ENCODE measurements around the gene CDH4. TPM values are rescaled to one million over a fixed set of nuclear protein-coding genes. Genes with fewer than 3 reads are reported as not detected.

Gene CDH4
- total and polyA plus RNA-seq, 2 donors (not counting 3 experiments of a cell fraction or from before 2014, with no cell fraction given): 0.17 to 0.51 TPM

GRCh38 chr20:61852268-61853072, 600.4 kb downstream of the CDH4 start:
- H3K9ac ChIP-seq (replicated peaks; ENCODE audit: extremely low read depth, insufficient read depth, low read length): no peak overlapping the region
- no peak overlapping the region for H2AFZ ChIP-seq (ENCODE audit: low read depth, low read length)
- H3K4me2 ChIP-seq (ENCODE audit: insufficient read depth, low read length): no peak overlapping the region
- H3K36me3 ChIP-seq (ENCODE audit: control insufficient read depth in 2 of 2, extremely low read depth in 1 of 2, insufficient read depth in 2 of 2, low read length in 2 of 2): no peaks in the 10 kb centered on the region
- DNase-seq (ENCODE audit: low read depth, low spot score) (no peak), FAIRE-seq (no peak)
- H3K27ac ChIP-seq (ENCODE audit: insufficient read depth, low read depth, low read length): no peak overlapping the region
- H3K27me3 ChIP-seq (ENCODE audit: control insufficient read depth in 2 of 2, insufficient read depth in 2 of 2, low read length in 2 of 2): no peaks in the 10 kb centered on the region
- no TSS peak for BruUV-seq (replicated peaks)
- POLR2A ChIA-PET: no interaction called here
- dilution Hi-C loops (cut with MboI; ENCODE audit: extremely low pct_ligation_motif_present, low sequenced_read_pairs) (no loop called here), intact Hi-C loops (cut with micrococcal nuclease) (no loop called here)
- H3K79me2 ChIP-seq (ENCODE audit: control insufficient read depth, insufficient read depth, low read length): no peaks in the 10 kb centered on the region
- no peaks in the 10 kb centered on the region for H4K20me1 ChIP-seq (replicated peaks; ENCODE audit: control insufficient read depth, extremely low read depth, insufficient read depth, low read length)
- CTCF ChIA-PET: no interaction called here
- no peaks in the 10 kb centered on the region for H3K4me1 ChIP-seq (ENCODE audit: control insufficient read depth, extremely low read depth, insufficient read depth, low read length)
- TF ChIP-seq MYC (IDR thresholded peaks at IDR 0.05; ENCODE audit: low read depth, low read length) (no peak), EZH2 (IDR thresholded peaks at IDR 0.05; ENCODE audit: borderline replicate concordance, low read depth, low read length, severe bottlenecking) (no peak), CTCF (IDR thresholded peaks at IDR 0.05; ENCODE audit: extremely low read depth in 1 of 2, insufficient read depth in 1 of 2, low read depth in 1 of 2, low read length in 2 of 2) (no peak), GATA2 (IDR thresholded peaks at IDR 0.05; ENCODE audit: insufficient read depth, insufficient read length, low read depth, low read length) (no peak), JUN (IDR thresholded peaks at IDR 0.05; ENCODE audit: borderline replicate concordance, insufficient read depth, insufficient read length, low read depth) (no peak)
- no peaks in the 10 kb centered on the region for H3K9me3 ChIP-seq (replicated peaks; ENCODE audit: control insufficient read depth, insufficient read depth, low read length)
- no peak overlapping the region for H3K4me3 ChIP-seq (replicated peaks in 1 of 3; ENCODE audit: insufficient read depth in 1 of 3, low read depth in 1 of 3, low read length in 3 of 3)
- no peaks in the 10 kb centered on the region for H3K9me1 ChIP-seq (replicated peaks; ENCODE audit: control insufficient read depth, extremely low read depth, insufficient read depth, low read length)

All from endothelial cell of umbilical vein (primary cell).